IMR-90 (cell line): Measurements from ENCODE around the gene KRT1. TPM values are rescaled to one million over a fixed set of nuclear protein-coding genes. Genes with fewer than 3 reads are reported as not detected.
A peak's percentile ranks its signal among the peaks of the same experiment; 100 is the strongest.

Source experiments
- ATAC-seq: fragments of 200-7000 bp; cut with Tn5 transposase; 2 replicates; pipeline ENCODE4 v1.9.1; 2020; ENCODE audit warnings: low read depth, mild to moderate bottlenecking, moderate library complexity
- BruUV-seq: library from RNA; stranded (reverse); fragments of 400-500 nt; replicated peaks from 2 replicates; lab custom pipeline; 2021; lab: Mats Ljungman, UMichigan
- CTCF ChIA-PET: fragments of 300-600 bp; formaldehyde crosslinking; extraction: SDS; loops from one replicate; lab custom pipeline; 2021; ENCODE audit warnings: antibody characterized with exemption; lab: Yijun Ruan, JAX
- POLR2A ChIA-PET: fragments of 300-600 bp; sonication (Branson Sonifier 250); formaldehyde crosslinking; loops from one replicate; lab custom pipeline; 2022; ENCODE audit warnings: antibody characterized with exemption; ENCODE audit not compliant: unreplicated experiment; lab: Charles Lee
- DNase-seq: peaks from one replicate; pipeline ENCODE4 v3.0.0; 2013
- H2AFZ ChIP-seq: replicated peaks from 2 replicates; pipeline ENCODE3; 2013; ENCODE audit warnings: low read length, mild to moderate bottlenecking; ENCODE audit not compliant: poor library complexity
- H2AK5ac ChIP-seq: 2 replicates; pipeline ENCODE4 v1.6.1; 2013; ENCODE audit warnings: low read depth, low read length, inconsistent platforms
- H2AK9ac ChIP-seq: replicated peaks from 2 replicates; pipeline ENCODE3; 2013; ENCODE audit warnings: mild to moderate bottlenecking, low read depth, low read length, moderate library complexity; ENCODE audit not compliant: poor library complexity
- H2BK120ac ChIP-seq: 2 replicates; pipeline ENCODE4 v1.6.1; 2013; ENCODE audit warnings: low read depth, low read length, inconsistent platforms
- H2BK15ac ChIP-seq: 3 replicates; pipeline ENCODE4 v1.6.1; 2013; ENCODE audit warnings: low read depth, low read length, inconsistent platforms
- H2BK20ac ChIP-seq: 2 replicates; pipeline ENCODE4 v1.6.1; 2013; ENCODE audit warnings: low read depth, mild to moderate bottlenecking, inconsistent platforms, low read length, moderate library complexity
- H2BK5ac ChIP-seq: 2 replicates; pipeline ENCODE4 v1.6.1; 2013; ENCODE audit warnings: mild to moderate bottlenecking, low read depth, low read length, inconsistent platforms; ENCODE audit not compliant: poor library complexity, severe bottlenecking
- H3K14ac ChIP-seq: replicated peaks from 2 replicates; pipeline ENCODE4 v1.6.1; 2013; ENCODE audit warnings: low read depth, low read length, inconsistent platforms
- H3K18ac ChIP-seq: 2 replicates; pipeline ENCODE4 v1.6.1; 2013; ENCODE audit warnings: low read depth, low read length, control low read depth
- H3K23ac ChIP-seq: 2 replicates; pipeline ENCODE4 v1.6.1; 2013; ENCODE audit warnings: low read depth, low read length, inconsistent platforms
- H3K27ac ChIP-seq: 2 replicates; pipeline ENCODE4 v1.5.1; 2013; ENCODE audit warnings: mild to moderate bottlenecking, control low read depth, low read length; ENCODE audit not compliant: insufficient read depth
- H3K27me3 ChIP-seq: 2 replicates; pipeline ENCODE4 v1.6.1; 2013; ENCODE audit warnings: low read length; ENCODE audit not compliant: control insufficient read depth, insufficient read depth
- H3K36me3 ChIP-seq: 2 replicates; pipeline ENCODE4 v1.6.1; 2013; ENCODE audit warnings: low read length, mixed read lengths; ENCODE audit not compliant: control insufficient read depth, insufficient read depth
- H3K4ac ChIP-seq: 2 replicates; pipeline ENCODE4 v1.6.1; 2013; ENCODE audit warnings: low read depth, low read length, inconsistent platforms
- H3K4me1 ChIP-seq: 2 replicates; pipeline ENCODE4 v1.6.1; 2013; ENCODE audit warnings: low read length, mixed read lengths; ENCODE audit not compliant: control insufficient read depth, insufficient read depth
- H3K4me2 ChIP-seq: 2 replicates; pipeline ENCODE4 v1.6.1; 2013; ENCODE audit warnings: low read depth, mild to moderate bottlenecking, control low read depth, low read length, moderate library complexity
- H3K4me3 ChIP-seq: 2 replicates; pipeline ENCODE4 v1.5.1; 2013; ENCODE audit warnings: low read depth, mild to moderate bottlenecking, control low read depth, low read length, moderate library complexity; ENCODE audit not compliant: insufficient read depth
- H3K56ac ChIP-seq: 2 replicates; pipeline ENCODE4 v1.6.1; 2013; ENCODE audit warnings: low read length, inconsistent platforms; ENCODE audit not compliant: insufficient read depth; ENCODE audit errors: extremely low read depth
- H3K79me1 ChIP-seq, 2 experiments: 2 replicates each; pipeline ENCODE4 v1.6.1; 2013; ENCODE audit warnings: low read length in 2 of 2, inconsistent platforms in 1 of 2, low read depth in 1 of 2
- H3K9ac ChIP-seq: 2 replicates; pipeline ENCODE4 v1.6.1; 2013; ENCODE audit warnings: low read depth, low read length, control low read depth
- H3K9me1 ChIP-seq: 2 replicates; pipeline ENCODE4 v1.6.1; 2013; ENCODE audit warnings: low read length, inconsistent platforms; ENCODE audit not compliant: insufficient read depth
- H3K9me3 ChIP-seq: 2 replicates; pipeline ENCODE4 v1.6.1; 2013; ENCODE audit warnings: low read length; ENCODE audit not compliant: control insufficient read depth, insufficient read depth
- H4K20me1 ChIP-seq: 2 replicates; pipeline ENCODE4 v1.6.1; 2013; ENCODE audit warnings: low read length, inconsistent platforms; ENCODE audit not compliant: insufficient read depth
- H4K5ac ChIP-seq: 2 replicates; pipeline ENCODE4 v1.6.1; 2013; ENCODE audit warnings: mild to moderate bottlenecking, low read depth, low read length, control low read depth
- H4K8ac ChIP-seq, 2 experiments: 2 replicates each; pipeline ENCODE4 v1.6.1; 2013; ENCODE audit warnings: low read depth in 2 of 2, low read length in 2 of 2, control low read depth in 1 of 2, inconsistent platforms in 1 of 2
- H4K91ac ChIP-seq: 2 replicates; pipeline ENCODE4 v1.6.1; 2013; ENCODE audit warnings: low read depth, low read length, inconsistent platforms; ENCODE audit not compliant: insufficient read depth
- BHLHE40 ChIP-seq: fragments of 150-350 bp; IDR thresholded peaks from 2 replicates; pipeline ENCODE4 v1.6.1; 2016; ENCODE audit warnings: mild to moderate bottlenecking, low read depth, low read length
- CHD1 ChIP-seq: IDR thresholded peaks from 2 replicates; pipeline ENCODE4 v1.6.1; 2012; ENCODE audit warnings: low read depth, low read length, improper control_type of control experiment
- MAFK ChIP-seq: IDR thresholded peaks from 2 replicates; pipeline ENCODE4 v1.6.1; 2012; ENCODE audit warnings: low read depth, low read length, improper control_type of control experiment
- MAZ ChIP-seq: IDR thresholded peaks from 2 replicates; pipeline ENCODE4 v1.6.1; 2012; ENCODE audit warnings: low read depth, mild to moderate bottlenecking, low read length, improper control_type of control experiment, moderate library complexity, borderline replicate concordance
- POLR2A ChIP-seq: IDR thresholded peaks from 2 replicates; pipeline ENCODE4 v1.6.1; 2012; ENCODE audit warnings: mild to moderate bottlenecking, low read depth, low read length
- RAD21 ChIP-seq: IDR thresholded peaks from 2 replicates; pipeline ENCODE4 v1.6.1; 2012; ENCODE audit warnings: low read length, improper control_type of control experiment
- SMC3 ChIP-seq: fragments of 150-350 bp; IDR thresholded peaks from 2 replicates; pipeline ENCODE4 v1.6.1; 2016; ENCODE audit warnings: low read depth, mild to moderate bottlenecking, antibody characterized with exemption, low read length, moderate library complexity
- WGBS, 2 experiments: methylation state at CpG; one replicate each; pipeline versions ENCODE4 v1.1.5 to v1.1.7; 2013; ENCODE audit warnings: missing lambda C conversion rate in 2 of 2; ENCODE audit not compliant: insufficient read length in 1 of 2; ENCODE audit errors: extremely low coverage in 2 of 2; 5-methylcytosine and 5-hydroxymethylcytosine counted together
- dilution Hi-C: fragments of 300-500 bp; cut with HindIII; formaldehyde crosslinking; loops from one replicate; pipeline ENCODE4 v1.14.3; 2018; ENCODE audit warnings: low sequenced_read_pairs; ENCODE audit not compliant: unreplicated experiment
- in situ Hi-C: fragments of 300-500 bp; cut with MboI; formaldehyde crosslinking; loops from 3 replicates; pipeline ENCODE4 v1.14.3; 2019; ENCODE audit warnings: low sequenced_read_pairs, inconsistent platforms, mixed read lengths
- intact Hi-C: fragments of 100-400 bp; cut with micrococcal nuclease; formaldehyde crosslinking; loops from 2 replicates; pipeline ENCODE4 v1.10.0; 2022
- polyA plus RNA-seq, 3 experiments: library from polyadenylated mRNA; depleted of rRNA; stranded (reverse); fragments of >200 nt; gene quantifications; 2 replicates each; pipeline ENCODE4 v1.2.3, GENCODE V29; 2012; ENCODE audit warnings: low replicate concordance in 1 of 3
- total RNA-seq: library from RNA; depleted of rRNA; stranded (reverse); fragments of >200 nt; gene quantifications from 2 replicates; pipeline ENCODE4 v1.2.3, GENCODE V29; 2012

KRT1 gene
- total and polyA plus RNA-seq, 2 of the 4 experiments (the other 2 are of a cell fraction): not detected

GRCh38 chr12:52659951-52660350, 20.3 kb downstream of the KRT1 start:
- no CpG with 5 or more reads among the region's 4 CpGs for WGBS, 2 experiments
- dilution Hi-C loops (no loop called here), intact Hi-C loops (no loop called here), in situ Hi-C loops (no loop called here)
- Histone ChIP-seq H2BK5ac (no peak overlapping the region), H3K4me3 (no peak overlapping the region), H3K36me3 (no peaks in the 10 kb centered on the region), H3K4ac (no peak overlapping the region), H3K9ac (no peak overlapping the region), H4K20me1 (no peaks in the 10 kb centered on the region), H3K27me3 (peaks cover 20% of the 10 kb centered on the region), H3K4me2 (no peak overlapping the region), H3K27ac (no peak overlapping the region), H3K4me1 (no peaks in the 10 kb centered on the region), H3K79me1 (no peaks in the 10 kb centered on the region), H3K9me1 (no peaks in the 10 kb centered on the region), H3K18ac (no peak overlapping the region), H2AK5ac (no peak overlapping the region), H2AFZ (no peak overlapping the region), H4K5ac (no peak overlapping the region), H4K91ac (no peak overlapping the region), H2BK120ac (no peak overlapping the region), H4K8ac (no peak overlapping the region), H3K56ac (no peak overlapping the region), H3K14ac (no peak overlapping the region), H2BK20ac (no peak overlapping the region), H3K9me3 (no peaks in the 10 kb centered on the region), H3K23ac (no peak overlapping the region), H2BK15ac (no peak overlapping the region), H2AK9ac (peak overlapping the region; percentile 24)
- no peak for ATAC-seq
- CTCF ChIA-PET: no interaction called here
- POLR2A ChIA-PET: no interaction called here
- no peak for DNase-seq
- TF ChIP-seq CHD1 (no peak), MAZ (no peak), MAFK (no peak), BHLHE40 (no peak), POLR2A (no peak), SMC3 (no peak), RAD21 (no peak)
- BruUV-seq: no TSS peak
